ENCODE data around the gene HDAC6. TPM values are rescaled to one million over a fixed set of nuclear protein-coding genes. Genes with fewer than 3 reads are reported as not detected.

HDAC6 gene
- total RNA-seq, 4 donors from 2014 or later = 67.3 to 129 (median 93.2) TPM

DNA sequence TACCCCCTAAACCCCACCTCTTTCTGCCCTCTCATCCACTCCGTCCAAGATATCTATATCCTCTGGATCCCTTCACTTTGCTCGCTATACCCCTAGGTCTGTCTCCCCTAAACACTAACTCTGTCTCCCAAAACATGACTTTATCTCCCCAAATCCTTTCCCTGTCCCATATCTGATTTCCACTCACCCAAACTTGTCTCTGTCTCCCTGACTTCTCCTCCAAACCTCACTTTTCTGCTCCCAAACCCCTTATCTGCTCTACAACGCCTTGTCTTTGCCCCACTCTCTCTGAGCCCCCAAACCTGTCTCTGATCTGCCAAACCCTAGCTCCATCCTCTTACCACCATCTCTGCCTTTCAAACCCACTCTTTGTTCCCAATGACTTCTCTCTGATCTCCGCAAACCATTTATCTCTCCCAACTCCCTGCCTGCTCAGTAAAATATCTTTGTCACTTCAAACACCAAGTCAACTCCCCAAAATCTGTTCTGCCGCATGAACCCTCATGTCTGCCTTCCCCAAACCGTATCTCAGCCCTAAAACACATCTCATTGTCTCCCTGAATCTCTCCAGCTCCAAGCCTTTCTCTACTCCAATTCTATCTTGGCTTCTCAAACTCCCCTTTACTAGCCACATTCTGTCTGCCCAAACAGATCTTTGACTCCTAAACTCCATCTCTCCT is 14.9 kb upstream of the HDAC6 start:
- Histone ChIP-seq H3K27me3 (no peaks in the 10 kb centered on the region), H3K36me3 (no peaks in the 10 kb centered on the region), H3K27ac (no peak overlapping the region), H3K4me3 (no peak overlapping the region), H3K4me1 (no peaks in the 10 kb centered on the region), H3K9me3 (no peaks in the 10 kb centered on the region)
- DNase-seq (ENCODE audit: low spot score in 2 of 2) = no peak
- TF ChIP-seq, protein P1, sequence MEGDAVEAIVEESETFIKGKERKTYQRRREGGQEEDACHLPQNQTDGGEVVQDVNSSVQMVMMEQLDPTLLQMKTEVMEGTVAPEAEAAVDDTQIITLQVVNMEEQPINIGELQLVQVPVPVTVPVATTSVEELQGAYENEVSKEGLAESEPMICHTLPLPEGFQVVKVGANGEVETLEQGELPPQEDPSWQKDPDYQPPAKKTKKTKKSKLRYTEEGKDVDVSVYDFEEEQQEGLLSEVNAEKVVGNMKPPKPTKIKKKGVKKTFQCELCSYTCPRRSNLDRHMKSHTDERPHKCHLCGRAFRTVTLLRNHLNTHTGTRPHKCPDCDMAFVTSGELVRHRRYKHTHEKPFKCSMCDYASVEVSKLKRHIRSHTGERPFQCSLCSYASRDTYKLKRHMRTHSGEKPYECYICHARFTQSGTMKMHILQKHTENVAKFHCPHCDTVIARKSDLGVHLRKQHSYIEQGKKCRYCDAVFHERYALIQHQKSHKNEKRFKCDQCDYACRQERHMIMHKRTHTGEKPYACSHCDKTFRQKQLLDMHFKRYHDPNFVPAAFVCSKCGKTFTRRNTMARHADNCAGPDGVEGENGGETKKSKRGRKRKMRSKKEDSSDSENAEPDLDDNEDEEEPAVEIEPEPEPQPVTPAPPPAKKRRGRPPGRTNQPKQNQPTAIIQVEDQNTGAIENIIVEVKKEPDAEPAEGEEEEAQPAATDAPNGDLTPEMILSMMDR (IDR thresholded peaks at IDR 0.05) = no peak
- TF ChIP-seq POLR2A (IDR thresholded peaks at IDR 0.05) (no peak), POLR2AphosphoS5 (IDR thresholded peaks at IDR 0.05) (no peak), EP300 (IDR thresholded peaks at IDR 0.05) (no peak)
- WGBS = 67% methylated on average over 6 of the region's 6 CpGs

DNA sequence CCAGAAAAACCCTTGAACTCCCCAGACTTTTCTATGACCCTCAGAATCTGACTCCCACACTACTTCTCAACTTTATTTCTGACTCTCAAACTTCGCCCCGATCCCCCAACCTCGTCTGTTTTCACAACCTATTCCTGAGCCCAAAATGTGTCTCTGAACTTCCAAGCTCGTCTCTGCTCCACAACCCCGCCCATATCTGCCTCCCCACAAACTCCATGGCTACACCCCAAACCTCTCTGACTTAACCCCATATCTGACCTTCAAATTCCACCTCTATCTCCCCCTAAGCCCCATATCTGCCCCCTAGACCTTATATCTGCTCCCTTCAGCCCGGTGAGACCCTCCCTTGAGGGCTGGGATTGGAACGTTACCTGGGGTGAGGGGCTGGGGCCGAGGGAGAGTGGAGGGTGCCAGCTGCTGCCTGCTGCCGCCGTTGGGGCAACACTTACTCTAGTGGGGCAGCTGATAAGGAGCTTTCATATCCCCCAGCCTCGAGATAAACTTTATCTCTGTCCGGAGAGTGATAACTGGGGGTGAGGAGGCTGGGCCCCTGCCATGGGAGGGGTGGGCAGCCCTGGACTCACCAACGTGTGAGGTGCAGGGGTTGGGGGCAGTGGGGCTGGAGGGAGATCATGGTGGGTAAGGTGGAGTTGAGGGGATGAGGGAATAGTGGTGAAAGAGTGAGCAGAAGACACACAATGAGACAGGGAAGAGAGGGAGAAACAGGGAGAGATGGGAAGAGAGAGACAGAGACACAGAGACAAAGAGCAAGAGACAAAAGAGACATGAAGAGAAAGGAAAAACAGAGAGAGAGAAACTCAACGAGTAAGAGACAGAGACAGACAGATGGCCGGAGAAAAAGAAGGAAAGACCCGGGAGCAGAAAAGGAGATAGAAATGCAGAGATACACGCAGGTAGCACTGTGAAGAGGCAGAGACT is 14.1 kb upstream of the HDAC6 start:
- H3K36me3 ChIP-seq = no peaks in the 10 kb centered on the region
- H3K4me3 ChIP-seq = no peak overlapping the region
- WGBS = 63% methylated on average over 17 of the region's 17 CpGs
- H3K4me1 ChIP-seq = no peaks in the 10 kb centered on the region
- no peak overlapping the region for H3K27ac ChIP-seq
- TF ChIP-seq, protein P1 (IDR thresholded peaks at IDR 0.05) = no peak
- TF ChIP-seq EP300 (IDR thresholded peaks at IDR 0.05) (no peak), POLR2AphosphoS5 (IDR thresholded peaks at IDR 0.05) (no peak), POLR2A (IDR thresholded peaks at IDR 0.05) (no peak)
- no peak for DNase-seq (ENCODE audit: low spot score in 2 of 2)
- H3K9me3 ChIP-seq = no peaks in the 10 kb centered on the region
- H3K27me3 ChIP-seq = no peaks in the 10 kb centered on the region

DNA sequence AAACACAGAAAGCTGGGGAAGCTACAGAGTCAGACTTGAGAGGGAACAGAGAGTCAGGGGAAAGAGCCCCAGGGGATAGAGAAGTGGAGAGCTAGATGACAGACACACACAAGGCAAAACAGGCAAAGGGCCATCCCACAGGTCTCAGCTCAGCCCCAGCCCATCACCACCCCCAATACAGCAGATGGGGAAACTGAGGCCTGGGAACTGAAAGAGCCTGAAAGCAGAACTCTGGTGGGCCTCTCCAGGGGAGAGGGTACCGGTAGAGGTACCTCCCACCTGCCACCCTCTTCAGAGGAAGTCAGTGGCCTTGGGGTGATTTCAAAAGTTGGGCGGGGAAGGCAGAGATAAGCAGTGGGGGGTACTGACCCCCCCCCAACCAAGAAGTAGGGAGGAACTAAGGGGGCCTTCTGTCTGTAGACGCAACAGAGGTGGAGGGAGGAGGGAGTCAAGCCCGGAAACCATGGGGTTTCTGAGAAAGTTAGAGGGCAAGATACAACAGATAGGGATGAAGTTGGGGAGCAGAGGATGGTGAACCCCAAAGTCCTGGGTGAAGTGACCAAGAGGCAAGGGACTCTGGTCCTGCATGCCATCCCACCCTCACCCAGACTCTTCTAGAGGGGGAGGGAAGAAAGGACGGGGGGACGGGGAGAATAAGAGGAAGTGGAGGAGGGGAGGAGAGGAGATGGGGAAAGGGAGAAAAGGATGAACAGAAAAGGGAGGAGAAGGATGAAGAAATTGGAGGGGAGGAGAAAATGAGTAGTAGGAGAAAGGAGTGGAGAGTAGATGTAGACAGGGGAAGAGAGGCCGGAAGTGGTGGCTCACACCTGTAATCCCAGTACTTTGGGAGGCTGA is 12.3 kb upstream of the HDAC6 start:
- Histone ChIP-seq H3K4me1 (no peaks in the 10 kb centered on the region), H3K27me3 (no peaks in the 10 kb centered on the region)
- 77% methylated on average over 7 of the region's 7 CpGs for WGBS

DNA sequence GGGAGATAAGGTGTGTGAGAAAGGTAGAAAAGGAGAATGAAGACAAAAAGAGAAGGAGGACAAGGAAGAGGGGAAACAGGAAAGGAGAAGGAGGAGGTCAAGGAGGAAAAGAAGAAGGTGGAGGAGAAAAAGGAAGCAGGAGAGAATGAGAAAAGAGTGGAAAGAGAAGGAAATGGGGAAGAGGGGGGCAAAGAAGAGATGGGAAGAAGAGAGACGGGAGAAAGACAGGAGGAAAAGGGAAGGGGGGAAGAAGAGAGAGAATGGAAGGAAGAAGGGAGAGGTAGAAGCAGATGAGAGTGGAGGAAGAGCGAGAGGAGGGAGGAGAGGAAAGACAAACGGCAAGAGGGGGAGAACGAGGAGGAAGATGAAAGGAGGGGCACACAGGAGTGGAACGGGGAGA is 11.4 kb upstream of the HDAC6 start:
- Histone ChIP-seq H3K27me3 (no peaks in the 10 kb centered on the region), H3K9me3 (no peaks in the 10 kb centered on the region), H3K4me3 (no peak overlapping the region), H3K27ac (no peak overlapping the region), H3K4me1 (no peaks in the 10 kb centered on the region), H3K36me3 (no peaks in the 10 kb centered on the region)
- TF ChIP-seq POLR2A (IDR thresholded peaks at IDR 0.05) (no peak), EP300 (IDR thresholded peaks at IDR 0.05) (no peak), POLR2AphosphoS5 (IDR thresholded peaks at IDR 0.05) (no peak)
- TF ChIP-seq, protein P1 (IDR thresholded peaks at IDR 0.05) = no peak
- no peak for DNase-seq (ENCODE audit: low spot score in 2 of 2)
- WGBS = 73% methylated on average over 5 of the region's 5 CpGs

More for the DNA sequence above, 12.3 kb upstream of the HDAC6 start:
- TF ChIP-seq, protein P1 (IDR thresholded peaks at IDR 0.05) = no peak
- no peak for TF ChIP-seq POLR2A (IDR thresholded peaks at IDR 0.05)
- no peak for TF ChIP-seq POLR2AphosphoS5 (IDR thresholded peaks at IDR 0.05)
- TF ChIP-seq EP300 (IDR thresholded peaks at IDR 0.05) = no peak
- no peaks in the 10 kb centered on the region for H3K9me3 ChIP-seq
- no peak for DNase-seq (ENCODE audit: low spot score in 2 of 2)
- no peaks in the 10 kb centered on the region for H3K36me3 ChIP-seq
- H3K4me3 ChIP-seq = no peak overlapping the region
- no peak overlapping the region for H3K27ac ChIP-seq

Data from suprapubic skin (tissue), 4 donors.